B cell (primary cell): ENCODE data around the gene PCGF5. TPM values are rescaled to one million over a fixed set of nuclear protein-coding genes. Genes with fewer than 3 reads are reported as not detected.

Experiments
- ATAC-seq: fragments of 200-7000 bp; cut with Tn5 transposase; one replicate; pipeline ENCODE4 v1.10.0; 2021; ENCODE audit warnings: low read depth, mild to moderate bottlenecking, moderate number of reproducible peaks, moderate library complexity
- CTCF ChIA-PET: fragments of 350-600 bp; sonication (Branson Sonifier 250); formaldehyde crosslinking; loops from one replicate; lab custom pipeline; 2021; ENCODE audit warnings: antibody characterized with exemption, inconsistent platforms; lab: Charles Lee
- POLR2A ChIA-PET: fragments of 350-600 bp; sonication (Branson Sonifier 250); formaldehyde crosslinking; loops from one replicate; lab custom pipeline; 2021; ENCODE audit warnings: antibody characterized with exemption; lab: Charles Lee
- DNase-seq: peaks from one replicate; pipeline ENCODE4 v3.0.0; 2013
- H2AFZ ChIP-seq: 2 replicates; pipeline ENCODE4 v1.6.1; 2012; ENCODE audit warnings: mild to moderate bottlenecking, low read depth, low read length; ENCODE audit not compliant: insufficient read depth, poor library complexity, severe bottlenecking
- H3K27ac ChIP-seq, 2 donors: 1 replicate in 1 of 2; 2 replicates in 1 of 2; pipeline ENCODE4 v1.5.1; 2012 to 2013; ENCODE audit warnings: low read length in 2 of 2, mild to moderate bottlenecking in 2 of 2, moderate library complexity in 1 of 2
- H3K27me3 ChIP-seq, 4 experiments: fragments of 200-600 bp in 1 of 4; sonication (generic) in 1 of 4; replicated peaks in 1 of 4; 1 replicate in 2 of 4; 2 replicates in 2 of 4; pipeline versions ENCODE4 v1.6.1 to v1.7.0; 2013 to 2016; ENCODE audit warnings: low read length in 3 of 4, mild to moderate bottlenecking in 2 of 4, mixed read lengths in 1 of 4, moderate library complexity in 1 of 4; ENCODE audit not compliant: insufficient read depth in 4 of 4, control insufficient read depth in 3 of 4; ENCODE audit errors: control extremely low read depth in 1 of 4
- H3K36me3 ChIP-seq, 2 experiments: replicated peaks in 1 of 2; 1 replicate in 1 of 2; 2 replicates in 1 of 2; pipeline versions ENCODE4 v1.6.1 to v1.7.1; 2013; ENCODE audit warnings: low read length in 1 of 2; ENCODE audit not compliant: insufficient read depth in 2 of 2, control insufficient read depth in 1 of 2; ENCODE audit errors: control extremely low read depth in 1 of 2, extremely low read depth in 1 of 2
- H3K4me1 ChIP-seq, 2 donors: fragments of 200-600 bp in 1 of 2; sonication (generic) in 1 of 2; 1 replicate in 1 of 2; 2 replicates in 1 of 2; pipeline versions ENCODE4 v1.5.1 to v1.6.1; 2013 to 2017; ENCODE audit warnings: low read length in 2 of 2; ENCODE audit not compliant: control insufficient read depth in 2 of 2, insufficient read depth in 2 of 2
- H3K4me2 ChIP-seq: replicated peaks from 2 replicates; pipeline ENCODE3; 2012; ENCODE audit warnings: mild to moderate bottlenecking, low read depth, low read length; ENCODE audit not compliant: poor library complexity, severe bottlenecking
- H3K4me3 ChIP-seq, 5 experiments: fragments of 200-600 bp in 1 of 5; sonication (generic) in 1 of 5; 1 replicate in 3 of 5; 2 replicates in 2 of 5; pipeline versions ENCODE4 v1.5.1 to v1.7.0; 2011 to 2016; ENCODE audit warnings: low read length in 4 of 5, mild to moderate bottlenecking in 4 of 5, low read depth in 2 of 5, control low read depth in 1 of 5, moderate library complexity in 1 of 5; ENCODE audit not compliant: insufficient read depth in 1 of 5; ENCODE audit errors: control extremely low read depth in 1 of 5, extremely low read depth in 1 of 5
- H3K79me2 ChIP-seq: fragments of 200-600 bp; sonication (generic); one replicate; pipeline ENCODE4 v1.6.0; 2016; ENCODE audit warnings: low read length; ENCODE audit not compliant: control insufficient read depth, insufficient read depth
- H3K9ac ChIP-seq: fragments of 200-600 bp; sonication (generic); 2 replicates; pipeline ENCODE4 v1.6.1; 2017; ENCODE audit warnings: mild to moderate bottlenecking, low read length, moderate library complexity
- H3K9me3 ChIP-seq, 3 donors: one replicate each; pipeline versions ENCODE4 v1.6.1 to v1.7.1; 2013; ENCODE audit warnings: low read length in 2 of 3; ENCODE audit not compliant: control insufficient read depth in 2 of 3, insufficient read depth in 1 of 3; ENCODE audit errors: control extremely low read depth in 1 of 3
- H4K20me1 ChIP-seq: 2 replicates; pipeline ENCODE4 v1.6.0; 2012; ENCODE audit warnings: mild to moderate bottlenecking, low read length; ENCODE audit not compliant: insufficient read depth, control insufficient read depth, poor library complexity, severe bottlenecking
- H3K27ac Mint-ChIP-seq: one replicate; pipeline ENCODE4 v1.8.0; 2021; ENCODE audit warnings: mixed read lengths
- H3K27me3 Mint-ChIP-seq: one replicate; pipeline ENCODE4 v1.8.0; 2021; ENCODE audit warnings: mixed read lengths
- H3K4me1 Mint-ChIP-seq: one replicate; pipeline ENCODE4 v1.8.0; 2021; ENCODE audit warnings: mixed read lengths
- H3K4me3 Mint-ChIP-seq: one replicate; pipeline ENCODE4 v1.8.0; 2021; ENCODE audit warnings: mixed read lengths
- H3K9me3 Mint-ChIP-seq: one replicate; pipeline ENCODE4 v1.8.0; 2022; ENCODE audit warnings: mixed read lengths; ENCODE audit not compliant: insufficient read depth
- CTCF ChIP-seq: fragments of 200-600 bp; IDR thresholded peaks from one replicate; pipeline ENCODE4 v1.8.0; 2022; ENCODE audit warnings: antibody characterized with exemption, mild to moderate bottlenecking
- EZH2 ChIP-seq: IDR thresholded peaks from 2 replicates; pipeline ENCODE4 v1.6.1; 2012; ENCODE audit warnings: borderline replicate concordance, low read depth, mild to moderate bottlenecking, moderate library complexity, low read length; ENCODE audit not compliant: insufficient read depth, poor library complexity, severe bottlenecking
- WGBS: methylation state at CpG from one replicate; pipeline ENCODE4 v1.1.5; 2013; ENCODE audit warnings: missing lambda C conversion rate; ENCODE audit not compliant: insufficient coverage; 5-methylcytosine and 5-hydroxymethylcytosine counted together
- intact Hi-C: fragments of 100-400 bp; cut with micrococcal nuclease; formaldehyde crosslinking; loops from one replicate; pipeline ENCODE4 v1.10.0; 2022
- polyA plus RNA-seq: library from polyadenylated mRNA; depleted of rRNA; stranded (reverse); fragments of >200 nt; gene quantifications from 2 replicates; pipeline ENCODE4 v1.2.3, GENCODE V29; 2012
- total RNA-seq, 2 donors: library from RNA; stranded (reverse); fragments of 120-200 nt in 1 of 2; gene quantifications; 1 replicate in 1 of 2; 2 replicates in 1 of 2; pipeline versions ENCODE4 v1.2.3 to v1.2.4, GENCODE V29; 2013 to 2022

The PCGF5 gene
- total and polyA plus RNA-seq, 2 donors (not counting 1 experiment from before 2014, with no cell fraction given): 37.6 to 102 TPM

GRCh38 chr10:91188889-91189288 lies 31.6 kb upstream of the PCGF5 start:
- H3K27ac ChIP-seq: no peak overlapping the region
- Mint-ChIP-seq H3K9me3 (no peaks in the 10 kb centered on the region), H3K27ac (peak overlapping the region; percentile 43), H3K4me3 (no peak overlapping the region), H3K4me1 (peaks cover 76% of the 10 kb centered on the region), H3K27me3 (no peaks in the 10 kb centered on the region)
- POLR2A ChIA-PET: no interaction called here
- no peaks in the 10 kb centered on the region for H3K9me3 ChIP-seq
- no peak overlapping the region for H3K4me2 ChIP-seq
- DNase-seq (no peak), ATAC-seq (no peak)
- H3K4me3 ChIP-seq: no peak overlapping the region
- no peak overlapping the region for H3K9ac ChIP-seq
- no peak overlapping the region for H2AFZ ChIP-seq
- intact Hi-C loops: loop anchor here (5.0 kb wide), 1 partner anchor 33 kb away; the partner anchor contains the start of gene PCGF5
- peaks cover 33 to 38% of the 10 kb centered on the region in 2 donors for H3K4me1 ChIP-seq
- TF ChIP-seq CTCF (no peak), EZH2 (no peak)
- CTCF ChIA-PET: interaction anchor here (1.6 kb wide), 1 partner anchor 37 kb away, joined by 3 read pairs; no protein-coding TSS in a partner anchor
- H3K79me2 ChIP-seq: peaks cover 87% of the 10 kb centered on the region
- H3K27me3 ChIP-seq: no peaks in the 10 kb centered on the region
- H3K36me3 ChIP-seq: peaks cover 0 to 10% of the 10 kb centered on the region in 2 experiments
- peaks cover 28% of the 10 kb centered on the region for H4K20me1 ChIP-seq

- POLR2A ChIA-PET: interaction anchor here (0.5 to 0.6 kb wide), 2 partner anchors 13 to 571 kb away, joined by 3 to 4 read pairs; no protein-coding TSS in a partner anchor
- ATAC-seq: no peak
- H3K4me2 ChIP-seq: peak overlapping the region; percentile 55
These were observed 30.0 kb upstream of the PCGF5 start for GRCh38 chr10:91190388-91190870.

More at GRCh38 chr10:91190388-91190870, 30.0 kb upstream of the PCGF5 start:
- Histone ChIP-seq H4K20me1 (peaks cover 18% of the 10 kb centered on the region), H3K27me3 (no peaks in the 10 kb centered on the region), H3K9ac (peak overlapping the region; percentile 17), H3K4me1 (peaks cover 33 to 42% of the 10 kb centered on the region in 2 donors), H3K9me3 (no peaks in the 10 kb centered on the region), H3K36me3 (peaks cover 0 to 5% of the 10 kb centered on the region in 2 experiments), H3K27ac (peak overlapping the region; percentile 56 to 68), H3K79me2 (peaks cover 83% of the 10 kb centered on the region), H3K4me3 (peak overlapping the region in 1 of 5 experiments; percentile 6), H2AFZ (no peak overlapping the region)
- DNase-seq: no peak
- peak overlapping the region; percentile 81 for H3K4me3 Mint-ChIP-seq
- H3K9me3 Mint-ChIP-seq: no peaks in the 10 kb centered on the region
- TF ChIP-seq CTCF (no peak), EZH2 (no peak)
- CTCF ChIA-PET: interaction anchor here (1.6 kb wide), 1 partner anchor 39 kb away, joined by 3 read pairs; no protein-coding TSS in a partner anchor
- no CpG with 5 or more reads among the region's 1 CpG for WGBS
- H3K27ac Mint-ChIP-seq: peak overlapping the region; percentile 80
- intact Hi-C loops: loop anchor here (2.0 kb wide), 2 partner anchors 16 to 20 kb away; no protein-coding TSS in a partner anchor
- no peaks in the 10 kb centered on the region for H3K27me3 Mint-ChIP-seq
- H3K4me1 Mint-ChIP-seq: peaks cover 73% of the 10 kb centered on the region
